Aorta (tissue), 5 donors: ENCODE data around the gene ASB4. TPM values are rescaled to one million over a fixed set of nuclear protein-coding genes. Genes with fewer than 3 reads are reported as not detected.

Source experiments
- ATAC-seq: fragments of 200-7000 bp; cut with Tn5 transposase; one replicate; pipeline ENCODE4 v1.9.1; 2022; ENCODE audit warnings: moderate library complexity; ENCODE audit not compliant: low FRiP score
- DNase-seq, 2 donors: peaks; one replicate each; pipeline ENCODE4 v3.0.0-alpha.2; 2020
- H3K27ac ChIP-seq, 2 donors: one replicate each; pipeline ENCODE4 v1.5.1; 2013; ENCODE audit warnings: low read length in 2 of 2, mild to moderate bottlenecking in 2 of 2, moderate library complexity in 2 of 2, control low read depth in 1 of 2, inconsistent platforms in 1 of 2, low read depth in 1 of 2
- H3K27me3 ChIP-seq, 2 donors: one replicate each; pipeline ENCODE4 v1.6.1; 2013; ENCODE audit warnings: control low read depth in 1 of 2, low read length in 1 of 2, mild to moderate bottlenecking in 1 of 2, moderate library complexity in 1 of 2; ENCODE audit not compliant: insufficient read depth in 2 of 2, control insufficient read depth in 1 of 2
- H3K36me3 ChIP-seq, 2 donors: one replicate each; pipeline ENCODE4 v1.6.1; 2013; ENCODE audit warnings: control low read depth in 1 of 2, low read length in 1 of 2, mild to moderate bottlenecking in 1 of 2; ENCODE audit not compliant: insufficient read depth in 2 of 2, control insufficient read depth in 1 of 2
- H3K4me1 ChIP-seq, 2 donors: one replicate each; pipeline ENCODE4 v1.6.1; 2013; ENCODE audit warnings: low read length in 2 of 2, control low read depth in 1 of 2, mild to moderate bottlenecking in 1 of 2, moderate library complexity in 1 of 2; ENCODE audit not compliant: insufficient read depth in 2 of 2, control insufficient read depth in 1 of 2
- H3K4me3 ChIP-seq, 2 donors: one replicate each; pipeline ENCODE4 v1.5.1; 2013; ENCODE audit warnings: low read length in 2 of 2, control low read depth in 1 of 2, mild to moderate bottlenecking in 1 of 2
- H3K9me3 ChIP-seq: one replicate; pipeline ENCODE4 v1.6.1; 2013; ENCODE audit warnings: mild to moderate bottlenecking, low read length; ENCODE audit not compliant: control insufficient read depth
- WGBS, 2 donors: extraction: QIAGEN DNeasy Blood & Tissue Kit; methylation state at CpG; one replicate each; pipeline ENCODE4 v1.1.7; 2013; 5-methylcytosine and 5-hydroxymethylcytosine counted together
- intact Hi-C, 2 donors: fragments of 100-400 bp; cut with DNase I; formaldehyde crosslinking; loops; one replicate each; pipeline versions ENCODE4 v1.14.2 to v1.15.0; 2022
- polyA plus RNA-seq, 2 donors: library from polyadenylated mRNA; stranded (reverse); fragments of 200-250 nt; gene quantifications; one replicate each; pipeline ENCODE4 v1.2.3, GENCODE V29; 2013
- total RNA-seq, 2 donors: library from RNA; stranded (reverse); fragmentation: NEBNext Ultra II Directional; extraction: Animal tissue kit (Norgen Biotek cat#: 25700); gene quantifications; one replicate each; pipeline ENCODE4 v1.2.1, GENCODE V29; 2021
- donor health status: healthy with polysubstance abuse.
- donor health status: Bipolar disorder and iron deficiency.
- donor health status: DM: no; HTN: no; CAD: no.
- donor health status: DM: no; HTN: no; CAD: no.
- donor health status: DM: yes; HTN: yes; CAD: no.

ASB4 gene
- total and polyA plus RNA-seq, 4 donors: not detected

DNA sequence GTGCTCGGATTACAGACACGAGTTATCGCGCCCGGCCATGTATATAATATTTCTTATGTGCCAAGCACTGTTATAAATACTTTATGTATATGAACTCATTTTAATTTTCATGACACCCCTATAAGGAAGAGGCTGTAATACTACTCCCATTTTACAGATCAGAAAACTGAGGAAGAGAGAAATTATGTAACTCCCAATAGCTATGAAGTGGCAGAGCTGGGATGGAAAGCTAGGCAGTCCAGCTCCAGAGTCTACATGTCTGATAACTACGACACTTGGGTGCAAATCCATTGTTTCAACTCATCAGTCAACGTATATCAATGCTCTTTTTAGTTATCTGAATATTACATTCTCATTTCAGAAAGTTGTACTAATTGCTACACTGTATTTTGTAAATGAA is 93.6 kb downstream of the ASB4 start:
- no peaks in the 10 kb centered on the region for H3K27me3 ChIP-seq
- ATAC-seq (no peak), DNase-seq (no peak)
- no peaks in the 10 kb centered on the region for H3K9me3 ChIP-seq
- no peaks in the 10 kb centered on the region for H3K36me3 ChIP-seq
- no peak overlapping the region for H3K4me3 ChIP-seq
- WGBS, 2 donors: 90 to 95% methylated on average over 7 of the region's 7 CpGs
- H3K4me1 ChIP-seq: peaks cover 0 to 2% of the 10 kb centered on the region in 2 donors
- no peak overlapping the region for H3K27ac ChIP-seq
- intact Hi-C loops: no loop called here

- 36 to 47% methylated on average over 3 of the region's 3 CpGs for WGBS, 2 donors
- Histone ChIP-seq H3K36me3 (peaks cover 0 to 5% of the 10 kb centered on the region in 2 donors), H3K4me3 (no peak overlapping the region), H3K27me3 (no peaks in the 10 kb centered on the region), H3K4me1 (peaks cover 0 to 2% of the 10 kb centered on the region in 2 donors), H3K27ac (no peak overlapping the region), H3K9me3 (no peaks in the 10 kb centered on the region)
- no peak for DNase-seq
- ATAC-seq: no peak
- intact Hi-C loops: no loop called here
Observed at GRCh38 chr7:95581467-95581866, 95.7 kb downstream of the ASB4 start.

DNA sequence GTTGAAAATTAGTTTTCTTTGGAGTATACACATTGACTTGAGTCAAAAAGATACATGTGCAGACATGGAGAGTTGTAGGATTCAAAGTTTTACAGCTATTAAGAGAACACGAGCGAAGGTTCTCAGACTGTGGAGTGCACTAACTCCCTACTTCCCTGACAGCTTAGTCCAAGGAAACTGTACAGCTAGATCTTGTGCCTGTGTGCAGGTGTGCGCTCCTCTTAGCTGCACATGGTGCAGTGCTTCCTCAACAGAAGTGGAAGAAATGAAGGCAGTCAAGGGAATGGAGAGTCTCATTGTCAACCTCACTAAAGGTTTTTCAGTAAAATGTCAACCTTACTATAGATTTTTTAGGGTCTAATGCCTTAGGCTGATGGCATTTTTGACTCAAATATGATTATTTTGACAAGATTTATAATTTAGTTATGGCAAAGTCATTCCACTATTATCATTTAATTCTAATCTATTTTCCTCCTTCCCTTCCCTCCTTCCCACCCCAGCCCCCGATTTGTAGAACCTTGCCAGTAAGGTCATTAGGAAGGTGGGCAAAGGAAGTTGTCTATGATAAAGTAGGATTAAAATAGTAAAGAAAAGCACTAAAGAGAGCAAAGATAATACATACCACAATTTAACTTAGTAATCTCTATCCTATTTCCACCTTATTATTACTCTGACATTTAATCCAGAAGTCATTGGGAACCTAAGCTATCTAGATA is 97.0 kb downstream of the ASB4 start:
- peaks cover 0 to 2% of the 10 kb centered on the region in 2 donors for H3K4me1 ChIP-seq
- peaks cover 2 to 5% of the 10 kb centered on the region in 2 donors for H3K36me3 ChIP-seq
- H3K4me3 ChIP-seq: no peak overlapping the region
- ATAC-seq: peak; percentile 8
- WGBS, 2 donors: 92% methylated on average over 4 of the region's 4 CpGs
- no peak overlapping the region for H3K27ac ChIP-seq
- no peak for DNase-seq
- intact Hi-C loops: no loop called here
- no peaks in the 10 kb centered on the region for H3K9me3 ChIP-seq
- no peaks in the 10 kb centered on the region for H3K27me3 ChIP-seq

GRCh38 chr7:95583834-95584621 is 98.3 kb downstream of the ASB4 start:
- DNase-seq: no peak
- Histone ChIP-seq H3K27ac (no peak overlapping the region), H3K27me3 (no peaks in the 10 kb centered on the region), H3K36me3 (peaks cover 2 to 6% of the 10 kb centered on the region in 2 donors), H3K9me3 (no peaks in the 10 kb centered on the region), H3K4me3 (no peak overlapping the region), H3K4me1 (peaks cover 0 to 2% of the 10 kb centered on the region in 2 donors)
- ATAC-seq: no peak
- 50 to 81% methylated on average over 3 of the region's 3 CpGs for WGBS, 2 donors
- intact Hi-C loops: no loop called here

DNA sequence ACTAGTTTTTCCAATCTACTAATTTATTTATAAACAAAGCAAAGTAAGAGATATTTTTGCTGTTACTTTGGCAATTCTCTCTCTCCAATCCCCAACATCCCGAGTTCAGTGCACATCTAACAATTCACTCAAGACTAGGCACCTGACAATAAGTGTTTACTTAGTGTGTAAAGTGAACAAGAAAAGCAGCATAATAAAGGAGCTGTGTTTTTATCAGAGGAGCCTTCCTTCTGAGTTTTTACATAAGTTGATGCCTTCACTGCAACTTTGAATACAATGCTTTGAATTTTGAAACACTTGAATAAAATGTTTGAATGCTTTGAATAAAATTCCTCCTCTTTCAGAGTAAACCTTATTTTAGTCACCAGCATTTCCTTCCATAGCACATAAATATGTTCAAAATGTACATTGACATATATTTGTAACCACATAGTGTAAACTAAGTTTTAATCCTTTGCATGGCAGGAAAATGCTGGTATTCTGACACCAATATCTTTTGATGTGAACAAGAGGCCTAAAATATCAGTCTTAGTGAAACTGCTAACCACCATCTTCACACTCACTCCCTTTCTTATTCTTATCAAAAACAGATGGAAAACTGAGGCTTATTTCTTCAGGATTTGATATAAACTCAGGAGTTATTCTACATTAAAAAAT is 99.2 kb downstream of the ASB4 start:
- H3K4me3 ChIP-seq: no peak overlapping the region
- no peaks in the 10 kb centered on the region for H3K9me3 ChIP-seq
- WGBS, 2 donors: 73 to 83% methylated on average over 1 of the region's 1 CpG
- no peaks in the 10 kb centered on the region for H3K27me3 ChIP-seq
- ATAC-seq: no peak
- peaks cover 2 to 7% of the 10 kb centered on the region in 2 donors for H3K36me3 ChIP-seq
- intact Hi-C loops: no loop called here
- no peak for DNase-seq
- no peak overlapping the region for H3K27ac ChIP-seq
- peaks cover 0 to 2% of the 10 kb centered on the region in 2 donors for H3K4me1 ChIP-seq

DNA sequence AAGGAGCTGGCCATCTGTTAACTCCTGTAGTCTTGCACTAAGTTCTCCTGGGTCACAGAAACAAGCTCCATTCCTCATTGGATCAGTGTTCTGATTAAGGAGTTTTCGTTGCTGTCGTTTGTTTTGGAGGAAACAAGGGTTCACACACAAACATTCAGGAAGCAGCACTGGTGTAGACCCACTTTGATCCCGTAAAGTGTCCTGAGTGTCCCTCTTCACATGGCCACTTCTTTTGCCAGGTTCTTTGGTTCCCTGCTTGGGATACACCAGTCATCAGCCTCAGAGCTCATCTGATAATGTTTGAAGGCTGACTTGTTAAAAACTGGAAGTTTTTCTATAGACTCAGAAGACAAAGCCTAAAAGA is 99.7 kb downstream of the ASB4 start:
- H3K4me3 ChIP-seq: no peak overlapping the region
- intact Hi-C loops: no loop called here
- DNase-seq (no peak), ATAC-seq (no peak)
- peaks cover 0 to 2% of the 10 kb centered on the region in 2 donors for H3K4me1 ChIP-seq
- WGBS, 2 donors: 84% methylated on average over 3 of the region's 3 CpGs
- no peaks in the 10 kb centered on the region for H3K9me3 ChIP-seq
- no peak overlapping the region for H3K27ac ChIP-seq
- H3K27me3 ChIP-seq: no peaks in the 10 kb centered on the region
- H3K36me3 ChIP-seq: peaks cover 2 to 7% of the 10 kb centered on the region in 2 donors

- Histone ChIP-seq H3K27me3 (no peaks in the 10 kb centered on the region), H3K9me3 (no peaks in the 10 kb centered on the region), H3K36me3 (peaks cover 2 to 7% of the 10 kb centered on the region in 2 donors), H3K4me1 (peaks cover 2% of the 10 kb centered on the region in 2 donors), H3K27ac (no peak overlapping the region), H3K4me3 (no peak overlapping the region)
- WGBS, 2 donors: 86 to 96% methylated on average over 3 of the region's 3 CpGs
- intact Hi-C loops: no loop called here
- ATAC-seq: no peak
- no peak for DNase-seq
Observed at GRCh38 chr7:95586951-95587301, 101.2 kb downstream of the ASB4 start.

- H3K36me3 ChIP-seq: peaks cover 2 to 7% of the 10 kb centered on the region in 2 donors
- no peaks in the 10 kb centered on the region for H3K27me3 ChIP-seq
- no peak overlapping the region for H3K27ac ChIP-seq
- no peak for ATAC-seq
- H3K9me3 ChIP-seq: no peaks in the 10 kb centered on the region
- DNase-seq: no peak
- H3K4me1 ChIP-seq: peaks cover 0 to 2% of the 10 kb centered on the region in 2 donors
- no peak overlapping the region for H3K4me3 ChIP-seq
- intact Hi-C loops: no loop called here
Observed at GRCh38 chr7:95589031-95589430, 103.3 kb downstream of the ASB4 start.
